Measurements from ENCODE around the gene DSCAM.
"Not testable (repeated sequence)": the region's sequence is repeated elsewhere in the genome, so short reads cannot be mapped to it uniquely, and the experiment has no call there.

Gene DSCAM

DNA sequence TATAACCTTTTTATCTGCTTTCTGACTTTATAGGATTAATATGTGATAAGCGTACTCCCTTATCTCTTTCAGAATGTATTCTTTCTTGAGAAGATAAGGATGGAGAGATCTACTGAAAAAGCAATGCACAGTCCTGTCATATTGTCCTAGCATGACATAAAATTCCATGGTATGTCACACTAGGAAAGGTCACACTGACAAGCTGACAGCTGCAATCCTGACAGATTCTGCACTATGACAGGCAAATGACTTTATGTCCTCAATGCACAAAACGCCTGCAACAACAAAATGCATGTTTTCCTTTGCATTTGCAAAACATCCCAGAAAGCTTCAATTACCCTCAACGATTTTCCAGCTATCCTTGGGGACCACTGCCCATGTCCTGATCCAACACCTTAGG, 393.8 kb downstream of the DSCAM start:
- DNase-seq (no peak), ATAC-seq (no peak)
- H3K4me1 Mint-ChIP-seq = no peaks in the 10 kb centered on the region
- H3K27ac Mint-ChIP-seq = no peak overlapping the region
- no peak overlapping the region for H3K4me3 Mint-ChIP-seq
- peaks cover 11% of the 10 kb centered on the region for H3K27me3 Mint-ChIP-seq
- H3K9me3 Mint-ChIP-seq = peaks cover 0 to 9% of the 10 kb centered on the region in 2 donors

- ATAC-seq = no peak
- Mint-ChIP-seq H3K9me3 (peaks cover 0 to 9% of the 10 kb centered on the region in 2 donors), H3K4me1 (no peaks in the 10 kb centered on the region), H3K4me3 (no peak overlapping the region), H3K27ac (no peak overlapping the region), H3K27me3 (peaks cover 11% of the 10 kb centered on the region)
- no peak for DNase-seq
Measured at GRCh38 chr21:40452548-40452947, 394.4 kb downstream of the DSCAM start.

- Mint-ChIP-seq H3K4me3 (no peak overlapping the region), H3K4me1 (no peaks in the 10 kb centered on the region), H3K27me3 (no peaks in the 10 kb centered on the region), H3K27ac (no peak overlapping the region), H3K9me3 (peaks cover 0 to 13% of the 10 kb centered on the region in 2 donors)
- ATAC-seq (no peak), DNase-seq (no peak)
Measured at GRCh38 chr21:40447016-40447415, 399.9 kb downstream of the DSCAM start.

GRCh38 chr21:40445349-40445921, 401.5 kb downstream of the DSCAM start:
- H3K4me1 Mint-ChIP-seq = no peaks in the 10 kb centered on the region
- no peak for DNase-seq

GRCh38 chr21:40439581-40439980, 407.4 kb downstream of the DSCAM start:
- not testable (repeated sequence) for H3K27ac Mint-ChIP-seq, DNase-seq, H3K9me3 Mint-ChIP-seq, ATAC-seq, H3K4me1 Mint-ChIP-seq, H3K27me3 Mint-ChIP-seq, H3K4me3 Mint-ChIP-seq

More at GRCh38 chr21:40445349-40445921, 401.5 kb downstream of the DSCAM start:
- H3K4me3 Mint-ChIP-seq = no peak overlapping the region
- no peak overlapping the region for H3K27ac Mint-ChIP-seq
- no peak for ATAC-seq
- H3K9me3 Mint-ChIP-seq = peaks cover 0 to 13% of the 10 kb centered on the region in 2 donors
- no peaks in the 10 kb centered on the region for H3K27me3 Mint-ChIP-seq

- Mint-ChIP-seq H3K4me3 (no peak overlapping the region), H3K27me3 (no peaks in the 10 kb centered on the region), H3K9me3 (peaks cover 0 to 7% of the 10 kb centered on the region in 2 donors), H3K27ac (no peak overlapping the region), H3K4me1 (no peaks in the 10 kb centered on the region)
- DNase-seq = no peak
- no peak for ATAC-seq
Measured at GRCh38 chr21:40438616-40439015, 408.3 kb downstream of the DSCAM start.

DNA sequence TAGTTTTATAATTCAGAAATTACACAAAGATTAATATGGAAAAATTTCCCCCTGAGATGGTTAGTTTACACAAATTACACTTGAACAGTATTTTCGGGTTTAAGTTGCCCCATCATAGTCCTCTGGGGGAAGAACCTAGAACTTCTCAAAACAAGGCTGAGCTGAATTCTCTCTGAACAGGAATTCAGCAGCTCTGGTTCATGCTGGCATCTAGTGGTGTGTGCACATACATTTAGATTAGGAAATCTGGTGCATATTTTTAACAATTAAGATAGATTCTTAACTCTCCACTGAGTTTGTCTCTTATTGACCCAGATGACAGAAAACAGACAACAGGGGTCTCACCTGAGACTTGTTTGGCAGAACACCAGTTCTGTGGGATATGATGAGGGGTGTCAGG, 410.7 kb downstream of the DSCAM start:
- ATAC-seq = no peak

DNA sequence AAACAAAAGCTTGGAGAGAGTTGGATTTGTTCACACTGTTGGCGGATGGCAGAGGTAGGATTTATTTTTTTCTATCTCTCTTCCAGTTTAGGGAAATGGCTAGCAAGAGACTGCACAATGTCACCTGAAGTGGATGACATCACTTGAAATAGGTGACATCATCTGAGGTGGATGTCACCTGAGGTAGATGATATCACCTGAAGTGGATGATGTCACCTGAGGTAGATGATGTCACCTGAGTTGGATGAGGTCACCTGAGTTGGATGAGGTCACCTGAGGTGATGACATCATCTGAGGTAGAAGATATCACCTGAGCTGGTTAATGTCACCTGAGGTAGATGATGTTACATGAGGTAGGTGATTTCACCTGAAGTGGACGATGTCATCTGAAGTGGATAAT, 413.4 kb downstream of the DSCAM start:
- ATAC-seq (no peak), DNase-seq (no peak)
- Mint-ChIP-seq H3K27me3 (no peaks in the 10 kb centered on the region), H3K9me3 (peaks cover 4 to 7% of the 10 kb centered on the region in 2 donors), H3K4me3 (no peak overlapping the region), H3K27ac (no peak overlapping the region), H3K4me1 (no peaks in the 10 kb centered on the region)

More for the DNA sequence above, 410.7 kb downstream of the DSCAM start:
- no peaks in the 10 kb centered on the region for H3K4me1 Mint-ChIP-seq
- H3K27ac Mint-ChIP-seq = no peak overlapping the region
- H3K4me3 Mint-ChIP-seq = no peak overlapping the region
- H3K27me3 Mint-ChIP-seq = no peaks in the 10 kb centered on the region
- DNase-seq = no peak
- peaks cover 2 to 7% of the 10 kb centered on the region in 2 donors for H3K9me3 Mint-ChIP-seq

GRCh38 chr21:40425981-40426380, 421.0 kb downstream of the DSCAM start:
- ATAC-seq = no peak
- H3K4me3 Mint-ChIP-seq = no peak overlapping the region
- no peaks in the 10 kb centered on the region for H3K9me3 Mint-ChIP-seq
- H3K27ac Mint-ChIP-seq = no peak overlapping the region
- no peaks in the 10 kb centered on the region for H3K27me3 Mint-ChIP-seq
- H3K4me1 Mint-ChIP-seq = no peaks in the 10 kb centered on the region
- DNase-seq = no peak

DNA sequence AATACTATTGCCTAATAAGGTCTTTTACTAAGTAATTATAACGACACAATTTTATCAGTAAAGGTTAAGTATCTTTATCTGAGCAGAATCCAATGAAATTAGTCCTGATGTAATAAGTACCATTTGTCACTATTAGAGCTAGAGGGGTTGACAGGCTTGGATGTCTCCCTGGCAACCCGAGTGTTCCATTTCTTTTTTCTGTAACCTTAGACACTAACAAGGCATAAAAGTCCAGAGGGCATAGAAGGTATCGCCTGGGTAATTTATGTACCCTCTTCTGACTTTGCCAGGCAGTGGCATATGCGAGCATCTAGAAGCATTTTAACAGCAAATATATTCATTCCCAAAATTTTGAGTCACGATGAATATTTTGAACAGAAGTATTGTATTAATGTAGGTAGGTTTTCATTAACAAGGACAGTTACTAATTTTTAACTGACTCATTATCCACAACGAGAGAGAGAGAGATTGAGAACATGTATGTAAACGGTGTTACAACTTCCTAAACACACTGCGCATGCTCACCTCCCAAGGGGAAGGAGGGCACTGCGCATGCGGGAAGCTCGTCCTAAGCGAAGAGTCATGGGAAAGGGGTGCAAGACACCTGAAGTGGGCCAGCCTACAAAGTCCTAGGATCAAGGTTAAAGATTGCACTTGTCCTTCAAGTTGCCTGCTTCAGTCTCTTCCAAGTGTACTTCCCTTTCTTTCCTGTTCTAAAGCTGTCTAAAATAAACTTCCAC, 423.9 kb downstream of the DSCAM start:
- H3K4me3 Mint-ChIP-seq = no peak overlapping the region
- ATAC-seq (no peak), DNase-seq (no peak)
- H3K27me3 Mint-ChIP-seq = no peaks in the 10 kb centered on the region
- H3K4me1 Mint-ChIP-seq = no peaks in the 10 kb centered on the region
- no peak overlapping the region for H3K27ac Mint-ChIP-seq
- H3K9me3 Mint-ChIP-seq = peaks cover 0 to 5% of the 10 kb centered on the region in 2 donors

GRCh38 chr21:40421121-40421520, 425.8 kb downstream of the DSCAM start:
- no peaks in the 10 kb centered on the region for H3K27me3 Mint-ChIP-seq
- H3K27ac Mint-ChIP-seq = no peak overlapping the region
- no peak for DNase-seq
- no peak for ATAC-seq
- no peak overlapping the region for H3K4me3 Mint-ChIP-seq
- H3K4me1 Mint-ChIP-seq = no peaks in the 10 kb centered on the region
- peaks cover 0 to 7% of the 10 kb centered on the region in 2 donors for H3K9me3 Mint-ChIP-seq

- H3K4me1 Mint-ChIP-seq = no peaks in the 10 kb centered on the region
- H3K9me3 Mint-ChIP-seq = peaks cover 8 to 15% of the 10 kb centered on the region in 2 donors
- ATAC-seq (no peak), DNase-seq (no peak)
- no peak overlapping the region for H3K4me3 Mint-ChIP-seq
- H3K27me3 Mint-ChIP-seq = no peaks in the 10 kb centered on the region
- no peak overlapping the region for H3K27ac Mint-ChIP-seq
Measured at GRCh38 chr21:40416572-40416971, 430.4 kb downstream of the DSCAM start.

GRCh38 chr21:40408561-40408960, 438.4 kb downstream of the DSCAM start:
- ATAC-seq = no peak
- Mint-ChIP-seq H3K27me3 (no peaks in the 10 kb centered on the region), H3K4me3 (no peak overlapping the region), H3K9me3 (peaks cover 8% of the 10 kb centered on the region in 2 donors), H3K4me1 (no peaks in the 10 kb centered on the region), H3K27ac (no peak overlapping the region)
- DNase-seq = no peak

- H3K4me1 Mint-ChIP-seq = no peaks in the 10 kb centered on the region
- no peaks in the 10 kb centered on the region for H3K9me3 Mint-ChIP-seq
- no peak overlapping the region for H3K27ac Mint-ChIP-seq
- H3K4me3 Mint-ChIP-seq = no peak overlapping the region
- DNase-seq (no peak), ATAC-seq (no peak)
- H3K27me3 Mint-ChIP-seq = no peaks in the 10 kb centered on the region
Measured at GRCh38 chr21:40404396-40404800, 442.6 kb downstream of the DSCAM start.

GRCh38 chr21:40402884-40403582, 443.9 kb downstream of the DSCAM start:
- Mint-ChIP-seq H3K27ac (no peak overlapping the region), H3K9me3 (peaks cover under 1 to 4% of the 10 kb centered on the region in 2 donors), H3K4me1 (no peaks in the 10 kb centered on the region), H3K27me3 (no peaks in the 10 kb centered on the region), H3K4me3 (no peak overlapping the region)
- ATAC-seq = no peak
- DNase-seq = no peak

DNA sequence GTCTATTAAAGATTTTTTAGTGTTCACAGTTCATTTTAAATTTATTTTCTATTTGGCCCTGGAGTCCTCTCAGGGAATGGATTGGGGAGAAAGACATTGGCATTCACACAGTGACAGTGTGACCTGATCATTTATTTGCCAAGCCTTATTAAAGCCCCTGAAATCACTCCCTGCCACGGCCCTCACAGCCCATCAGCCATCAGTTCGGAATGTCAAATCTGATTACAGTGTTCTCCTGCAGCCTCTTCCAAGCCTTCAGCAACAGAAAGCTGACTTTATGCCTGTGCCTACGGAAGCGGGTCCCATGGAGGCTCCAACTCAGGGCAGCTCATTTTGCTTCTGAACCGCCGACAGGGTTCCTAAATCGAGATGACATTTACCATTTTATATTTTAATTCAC, 451.2 kb downstream of the DSCAM start:
- Mint-ChIP-seq H3K9me3 (peaks cover 10 to 19% of the 10 kb centered on the region in 2 donors), H3K27ac (no peak overlapping the region), H3K4me3 (no peak overlapping the region), H3K4me1 (no peaks in the 10 kb centered on the region), H3K27me3 (no peaks in the 10 kb centered on the region)
- DNase-seq (no peak), ATAC-seq (no peak)
